SIG-M5 treated with dmso at 0.1 percent for 504 hours (cell line): ENCODE results near the gene DLD.
"Not testable (repeated sequence)": the region's sequence is repeated elsewhere in the genome, so short reads cannot be mapped to it uniquely, and the experiment has no call there.

Source experiments
- DNase-seq: peaks from one replicate; lab custom pipeline; 2025; ENCODE audit not compliant: unreplicated experiment; lab: John Stamatoyannopoulos, UW

DLD gene

GRCh38 chr7:107874111-107874510, 16.9 kb upstream of the DLD start:
- DNase-seq = no peak

GRCh38 chr7:107874605-107875446, 16.2 kb upstream of the DLD start:
- DNase-seq = peak; percentile 79

GRCh38 chr7:107876916-107877315, 14.1 kb upstream of the DLD start:
- no peak for DNase-seq

- no peak for DNase-seq
These were observed 13.1 kb upstream of the DLD start for GRCh38 chr7:107877731-107878382.

- DNase-seq = no peak
These were observed 12.3 kb upstream of the DLD start for GRCh38 chr7:107878636-107879035.

- DNase-seq = peak; percentile 82
These were observed 11.5 kb upstream of the DLD start for GRCh38 chr7:107879400-107880035.

GRCh38 chr7:107882766-107883165, 8.2 kb upstream of the DLD start:
- DNase-seq = no peak

- DNase-seq = no peak
These were observed 6.7 kb upstream of the DLD start for GRCh38 chr7:107884066-107884818.

- not testable (repeated sequence) for DNase-seq
These were observed 3.2 kb upstream of the DLD start for GRCh38 chr7:107887827-107888226.

GRCh38 chr7:107889992-107890391, 991 bp upstream of the DLD start:
- DNase-seq = no peak

- DNase-seq = no peak
These were observed 456 bp upstream of the DLD start for GRCh38 chr7:107890493-107890961.

GRCh38 chr7:107891636-107892366, 818 bp downstream of the DLD start:
- peak; percentile 55 for DNase-seq

GRCh38 chr7:107892367-107892741, 1.4 kb downstream of the DLD start:
- not testable (repeated sequence) for DNase-seq

- peak; percentile 15 for DNase-seq
These were observed 8.1 kb downstream of the DLD start for GRCh38 chr7:107898997-107899594.

- DNase-seq = no peak
These were observed 9.6 kb downstream of the DLD start for GRCh38 chr7:107900496-107901015.

- no peak for DNase-seq
These were observed 11.4 kb downstream of the DLD start for GRCh38 chr7:107902381-107902780.

GRCh38 chr7:107907790-107908189, 16.8 kb downstream of the DLD start:
- DNase-seq = peak; percentile 73

GRCh38 chr7:107909445-107909844, 18.5 kb downstream of the DLD start:
- DNase-seq = no peak

GRCh38 chr7:107911981-107912380, 21.0 kb downstream of the DLD start:
- no peak for DNase-seq

- DNase-seq = no peak
These were observed 22.9 kb downstream of the DLD start for GRCh38 chr7:107913851-107914250.
